Mesenchymal stem cell (in vitro differentiated cells and primary cell): ENCODE data around the gene PPP1R12C.

ENCODE experiments used
- DNase-seq: peaks from one replicate; pipeline ENCODE4 v3.0.0-alpha.2; 2013
- H2AFZ ChIP-seq: one replicate; pipeline ENCODE4 v1.6.1; 2013; ENCODE audit warnings: low read depth, mild to moderate bottlenecking, control low read depth, inconsistent platforms, low read length, moderate library complexity
- H2AK5ac ChIP-seq: 2 replicates; pipeline ENCODE4 v1.6.1; 2013; ENCODE audit warnings: low read length, moderate library complexity, mild to moderate bottlenecking, inconsistent platforms; ENCODE audit not compliant: severe bottlenecking
- H2BK120ac ChIP-seq: one replicate; pipeline ENCODE4 v1.6.1; 2013; ENCODE audit warnings: low read depth, mild to moderate bottlenecking, inconsistent platforms, low read length, moderate library complexity
- H2BK12ac ChIP-seq, 2 experiments: one replicate each; pipeline ENCODE4 v1.6.1; 2013; ENCODE audit warnings: inconsistent platforms in 2 of 2, low read length in 2 of 2, mild to moderate bottlenecking in 2 of 2, moderate library complexity in 2 of 2, control low read depth in 1 of 2
- H2BK15ac ChIP-seq: one replicate; pipeline ENCODE4 v1.6.1; 2013; ENCODE audit warnings: mild to moderate bottlenecking, low read depth, inconsistent platforms; ENCODE audit not compliant: poor library complexity, severe bottlenecking
- H2BK5ac ChIP-seq: 2 replicates; pipeline ENCODE4 v1.6.1; 2013; ENCODE audit warnings: low read depth, mild to moderate bottlenecking, low read length, control low read depth, inconsistent platforms; ENCODE audit not compliant: poor library complexity, severe bottlenecking
- H3K14ac ChIP-seq, 2 experiments: one replicate each; pipeline ENCODE4 v1.6.1; 2013; ENCODE audit warnings: inconsistent platforms in 2 of 2, low read length in 2 of 2, control low read depth in 1 of 2, mild to moderate bottlenecking in 1 of 2, moderate library complexity in 1 of 2
- H3K18ac ChIP-seq, 2 experiments: one replicate each; pipeline ENCODE4 v1.6.1; 2013; ENCODE audit warnings: inconsistent platforms in 2 of 2, low read length in 2 of 2, control low read depth in 1 of 2, low read depth in 1 of 2, mild to moderate bottlenecking in 1 of 2
- H3K23ac ChIP-seq, 2 experiments: one replicate each; pipeline ENCODE4 v1.6.1; 2013; ENCODE audit warnings: inconsistent platforms in 2 of 2, low read length in 2 of 2, mild to moderate bottlenecking in 2 of 2, moderate library complexity in 2 of 2, control low read depth in 1 of 2
- H3K27ac ChIP-seq: 2 replicates; pipeline ENCODE4 v1.5.1; 2013; ENCODE audit warnings: mild to moderate bottlenecking, moderate library complexity, low read length, control low read depth, inconsistent platforms; ENCODE audit not compliant: poor library complexity, severe bottlenecking
- H3K27me3 ChIP-seq, 2 experiments: 2 replicates each; pipeline versions ENCODE4 v1.6.1 to v1.7.0; 2013; ENCODE audit warnings: low read length in 2 of 2, mild to moderate bottlenecking in 2 of 2, moderate library complexity in 2 of 2, control low read depth in 1 of 2, inconsistent platforms in 1 of 2; ENCODE audit not compliant: control insufficient read depth in 1 of 2, insufficient read depth in 1 of 2
- H3K36me3 ChIP-seq, 2 experiments: 2 replicates each; pipeline versions ENCODE4 v1.6.1 to v1.7.0; 2013; ENCODE audit warnings: low read length in 2 of 2, control low read depth in 1 of 2, inconsistent platforms in 1 of 2, low read depth in 1 of 2, mild to moderate bottlenecking in 1 of 2; ENCODE audit not compliant: insufficient read depth in 2 of 2, control insufficient read depth in 1 of 2
- H3K4ac ChIP-seq, 2 experiments: one replicate each; pipeline ENCODE4 v1.6.1; 2013; ENCODE audit warnings: inconsistent platforms in 2 of 2, low read length in 2 of 2, mild to moderate bottlenecking in 2 of 2, moderate library complexity in 2 of 2, control low read depth in 1 of 2, low read depth in 1 of 2
- H3K4me1 ChIP-seq: 2 replicates; pipeline ENCODE4 v1.6.1; 2013; ENCODE audit warnings: low read depth, low read length, control low read depth; ENCODE audit not compliant: control insufficient read depth, insufficient read depth
- H3K4me2 ChIP-seq: 2 replicates; pipeline ENCODE4 v1.6.1; 2013; ENCODE audit warnings: low read length, mild to moderate bottlenecking, inconsistent platforms; ENCODE audit not compliant: poor library complexity, severe bottlenecking
- H3K4me3 ChIP-seq, 2 experiments: 2 replicates each; pipeline versions ENCODE4 v1.5.1 to v1.7.0; 2013; ENCODE audit warnings: low read length in 2 of 2, mild to moderate bottlenecking in 2 of 2, control low read depth in 1 of 2, low read depth in 1 of 2; ENCODE audit not compliant: insufficient read depth in 1 of 2
- H3K79me1 ChIP-seq: replicated peaks from 2 replicates; pipeline ENCODE4 v1.6.1; 2013; ENCODE audit warnings: mild to moderate bottlenecking, control low read depth, low read length, inconsistent platforms; ENCODE audit not compliant: poor library complexity, severe bottlenecking
- H3K9ac ChIP-seq: 2 replicates; pipeline ENCODE4 v1.7.0; 2013; ENCODE audit warnings: mild to moderate bottlenecking, low read length, moderate library complexity
- H3K9me3 ChIP-seq: 2 replicates; pipeline ENCODE4 v1.7.0; 2013; ENCODE audit warnings: mild to moderate bottlenecking, low read length; ENCODE audit not compliant: control insufficient read depth
- H4K8ac ChIP-seq: one replicate; pipeline ENCODE4 v1.6.1; 2013; ENCODE audit warnings: inconsistent platforms, mild to moderate bottlenecking, low read length, moderate library complexity
- H4K91ac ChIP-seq: one replicate; pipeline ENCODE4 v1.6.1; 2013; ENCODE audit warnings: mild to moderate bottlenecking, low read length, inconsistent platforms
- WGBS: methylation state at CpG from one replicate; pipeline ENCODE4 v1.1.7; 2013; ENCODE audit warnings: mixed read lengths; 5-methylcytosine and 5-hydroxymethylcytosine counted together

The PPP1R12C gene

DNA sequence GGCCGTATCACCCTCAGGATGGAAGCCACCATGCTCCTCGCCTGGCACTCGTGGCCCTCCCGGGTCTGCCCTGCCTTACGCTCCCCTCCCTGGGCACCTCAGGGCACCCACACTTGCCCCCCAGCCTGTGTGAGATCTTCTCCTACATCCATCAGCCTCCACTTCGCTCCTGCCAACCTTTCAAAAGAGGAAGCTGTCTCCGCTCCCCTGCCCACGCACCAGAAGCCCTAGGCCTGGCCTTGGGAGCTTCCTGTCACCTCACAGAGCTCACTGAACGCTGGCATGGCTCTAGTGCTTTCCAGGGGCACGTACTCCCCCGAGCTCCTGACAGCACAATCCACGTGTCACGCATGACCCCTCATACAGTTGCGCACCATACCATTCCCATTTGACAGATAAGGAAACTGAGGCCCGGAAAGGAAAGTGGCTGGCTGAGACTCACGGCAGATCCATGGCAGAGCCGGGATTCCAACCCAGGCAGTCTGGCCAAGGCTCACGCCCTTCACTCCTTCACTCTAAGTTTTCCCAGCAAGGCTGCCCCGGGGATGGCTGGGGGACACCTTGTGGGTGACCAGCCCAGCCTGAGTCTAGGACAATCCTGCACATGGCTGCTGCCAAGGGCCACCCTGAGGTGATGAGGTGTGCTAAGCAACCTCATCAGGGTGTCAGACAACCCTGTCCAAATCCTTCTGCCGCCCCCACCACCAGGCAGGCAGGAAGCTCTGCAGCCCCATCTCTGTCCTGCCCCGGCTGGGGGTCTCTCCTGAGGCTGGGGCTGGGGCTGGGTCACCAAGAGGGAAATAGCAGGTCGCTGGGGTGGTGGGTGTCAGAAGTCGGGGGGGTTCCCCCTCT lies 19.3 kb downstream of the PPP1R12C start:
- 97% methylated on average over 23 of the region's 23 CpGs for WGBS
- Histone ChIP-seq H2BK120ac (no peak overlapping the region), H3K4me3 (no peak overlapping the region), H4K91ac (no peak overlapping the region), H2BK12ac (no peak overlapping the region), H3K9ac (no peak overlapping the region), H3K4me2 (no peak overlapping the region), H2BK15ac (no peak overlapping the region), H3K4me1 (peaks cover 8% of the 10 kb centered on the region), H3K79me1 (peaks cover 37% of the 10 kb centered on the region), H3K23ac (no peak overlapping the region), H3K14ac (no peak overlapping the region), H2AK5ac (no peak overlapping the region), H3K9me3 (peaks cover 2% of the 10 kb centered on the region), H2BK5ac (no peak overlapping the region), H2AFZ (no peak overlapping the region), H3K36me3 (peaks cover 48 to 69% of the 10 kb centered on the region in 2 experiments), H4K8ac (no peak overlapping the region), H3K27ac (no peak overlapping the region), H3K18ac (no peak overlapping the region), H3K4ac (no peak overlapping the region), H3K27me3 (no peaks in the 10 kb centered on the region)
- DNase-seq: no peak

DNA sequence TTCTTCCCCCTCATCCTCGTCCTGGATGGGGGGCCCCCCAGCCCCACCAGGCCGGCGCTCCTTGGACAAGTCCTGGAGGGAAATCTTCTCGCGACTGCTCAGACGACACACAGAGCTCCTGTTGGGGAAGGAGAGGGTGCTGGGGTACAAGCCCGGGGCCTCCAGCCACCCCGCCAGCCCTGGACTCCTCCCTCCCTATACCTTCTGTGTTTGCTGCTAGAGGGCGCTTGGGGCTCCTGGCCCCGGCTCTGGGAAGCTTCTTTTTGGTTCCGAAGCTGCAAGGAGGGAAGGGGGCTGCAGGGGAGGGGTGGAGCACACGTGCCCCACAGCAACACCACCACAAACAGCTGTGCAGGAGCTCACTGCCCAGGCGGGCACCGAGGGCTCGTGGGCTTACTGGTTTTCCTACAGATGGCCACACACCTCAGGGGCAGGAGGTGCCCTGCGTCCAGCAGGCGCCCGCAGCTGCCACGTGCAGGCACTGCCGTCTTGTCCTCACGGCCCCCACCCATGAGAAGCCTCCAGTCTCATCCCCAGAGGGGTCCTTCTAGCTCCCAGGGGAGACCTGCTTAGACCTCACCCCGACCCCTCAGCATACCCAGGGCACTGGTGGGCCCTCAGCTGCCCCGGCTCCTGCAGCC lies 21.3 kb downstream of the PPP1R12C start:
- DNase-seq: no peak
- peaks cover 16% of the 10 kb centered on the region for H3K4me1 ChIP-seq

DNA sequence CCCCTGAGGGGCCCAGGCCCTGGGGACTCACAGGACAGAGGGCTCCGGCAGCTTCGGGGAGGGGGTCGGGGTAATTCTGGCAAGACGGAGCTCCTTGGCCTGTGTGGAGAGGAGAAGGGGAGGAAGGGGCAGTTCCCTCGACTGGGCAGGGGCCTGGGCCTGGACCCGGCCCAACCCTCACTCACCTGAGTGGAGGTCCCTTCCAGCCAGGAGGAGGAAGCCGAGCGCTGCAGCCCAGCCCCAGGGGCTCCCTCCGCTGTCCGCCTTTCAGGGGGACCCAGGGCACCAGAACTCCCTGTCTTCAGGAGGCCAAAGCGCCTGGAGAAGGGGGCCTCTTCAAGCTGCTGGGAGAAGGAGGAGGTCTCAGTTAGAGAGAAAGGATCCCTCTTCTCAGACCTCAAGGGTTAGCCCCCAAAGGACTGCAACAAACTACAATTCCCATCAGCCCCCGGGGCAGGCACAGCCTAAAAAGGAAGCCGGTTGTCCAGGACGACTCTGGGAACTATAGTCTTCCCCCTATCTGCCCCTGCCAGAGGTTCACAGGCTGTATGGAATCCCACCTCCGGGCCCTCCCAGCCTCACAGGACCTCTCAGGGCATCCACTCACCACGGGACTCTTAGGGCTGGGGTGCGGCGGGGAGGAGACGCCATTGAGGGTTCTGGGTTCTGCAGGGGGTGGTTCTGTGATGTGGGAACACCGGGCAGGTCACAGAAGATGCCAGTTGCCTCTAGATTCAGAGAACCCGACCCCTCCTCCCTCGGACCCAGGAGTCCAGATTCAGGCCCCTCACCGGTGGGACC lies 22.0 kb downstream of the PPP1R12C start:
- H3K4me1 ChIP-seq: peaks cover 16% of the 10 kb centered on the region
- no peak overlapping the region for H3K9ac ChIP-seq
- H3K27me3 ChIP-seq: no peaks in the 10 kb centered on the region
- H3K4me2 ChIP-seq: no peak overlapping the region
- no peak overlapping the region for H3K4ac ChIP-seq
- H2AFZ ChIP-seq: no peak overlapping the region
- H3K36me3 ChIP-seq: peaks cover 37 to 80% of the 10 kb centered on the region in 2 experiments
- H3K27ac ChIP-seq: no peak overlapping the region
- no peak overlapping the region for H2AK5ac ChIP-seq
- no peak overlapping the region for H3K23ac ChIP-seq
- no peak overlapping the region for H2BK120ac ChIP-seq
- WGBS: 90% methylated on average over 22 of the region's 23 CpGs
- H3K4me3 ChIP-seq: no peak overlapping the region
- no peak overlapping the region for H2BK12ac ChIP-seq
- H3K9me3 ChIP-seq: no peaks in the 10 kb centered on the region
- no peak overlapping the region for H4K91ac ChIP-seq
- H3K14ac ChIP-seq: no peak overlapping the region
- DNase-seq: no peak
- H3K18ac ChIP-seq: no peak overlapping the region
- no peak overlapping the region for H2BK5ac ChIP-seq
- H2BK15ac ChIP-seq: no peak overlapping the region
- H4K8ac ChIP-seq: no peak overlapping the region
- peaks cover 34% of the 10 kb centered on the region for H3K79me1 ChIP-seq

More for the DNA sequence above, 21.3 kb downstream of the PPP1R12C start:
- Histone ChIP-seq H2AFZ (no peak overlapping the region), H3K9me3 (no peaks in the 10 kb centered on the region), H2BK120ac (no peak overlapping the region), H2BK12ac (no peak overlapping the region), H3K18ac (no peak overlapping the region), H3K4me2 (no peak overlapping the region), H3K14ac (no peak overlapping the region), H2BK15ac (no peak overlapping the region), H3K23ac (no peak overlapping the region), H3K36me3 (peaks cover 35 to 79% of the 10 kb centered on the region in 2 experiments), H3K4me3 (no peak overlapping the region), H3K27me3 (no peaks in the 10 kb centered on the region), H4K91ac (no peak overlapping the region), H3K27ac (no peak overlapping the region), H2AK5ac (no peak overlapping the region), H3K4ac (no peak overlapping the region), H3K9ac (no peak overlapping the region), H2BK5ac (no peak overlapping the region), H4K8ac (no peak overlapping the region), H3K79me1 (peaks cover 34% of the 10 kb centered on the region)
- 82% methylated on average over 17 of the region's 23 CpGs for WGBS
